ENCODE measurements around the gene HLA-DMA. TPM values are rescaled to one million over a fixed set of nuclear protein-coding genes. Genes with fewer than 3 reads are reported as not detected.
"Not testable (repeated sequence)": the region's sequence is repeated elsewhere in the genome, so short reads cannot be mapped to it uniquely, and the experiment has no call there.

The HLA-DMA gene
- total RNA-seq, 2 donors from 2014 or later: 16.9 to 73.0 TPM

GRCh38 chr6:32954986-32955802 is 2.3 kb upstream of the HLA-DMA start:
- ATAC-seq: no peak
- Mint-ChIP-seq H3K36me3 (no peaks in the 10 kb centered on the region), H3K4me1 (ENCODE audit: low read depth in 2 of 2) (peaks cover 30 to 37% of the 10 kb centered on the region in 2 donors), H3K27me3 (no peaks in the 10 kb centered on the region), H3K27ac (no peak overlapping the region), H3K4me3 (peak overlapping the region; percentile 4), H3K9me3 (no peaks in the 10 kb centered on the region)
- no peak for DNase-seq (ENCODE audit: low spot score)

DNA sequence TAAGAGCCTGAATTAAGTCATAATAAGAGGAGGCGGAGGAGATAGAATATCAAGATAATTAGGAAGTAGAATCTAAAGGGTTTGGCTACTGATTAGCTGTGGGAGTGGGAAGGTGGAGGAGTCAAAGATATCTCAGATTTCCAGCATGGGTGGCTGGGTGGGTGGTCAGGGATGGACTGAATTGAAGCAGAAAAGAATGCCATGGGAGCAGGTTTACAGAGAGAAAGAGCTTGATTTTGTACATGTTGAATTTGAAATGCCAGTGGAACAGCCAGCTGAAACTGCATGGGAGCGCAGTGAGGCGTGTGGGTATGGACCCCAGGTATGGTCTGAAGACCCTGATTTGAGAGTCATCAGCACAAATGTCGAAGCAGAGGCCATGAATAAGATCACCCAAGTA is 1.4 kb upstream of the HLA-DMA start:
- no peaks in the 10 kb centered on the region for H3K36me3 Mint-ChIP-seq
- no peaks in the 10 kb centered on the region for H3K9me3 Mint-ChIP-seq
- H3K4me1 Mint-ChIP-seq (ENCODE audit: low read depth in 2 of 2): peaks cover 33 to 40% of the 10 kb centered on the region in 2 donors
- no peaks in the 10 kb centered on the region for H3K27me3 Mint-ChIP-seq
- ATAC-seq (no peak), DNase-seq (ENCODE audit: low spot score) (no peak)
- peak overlapping the region in 1 of 2 donors; percentile 87 for H3K27ac Mint-ChIP-seq
- no peak overlapping the region for H3K4me3 Mint-ChIP-seq

DNA sequence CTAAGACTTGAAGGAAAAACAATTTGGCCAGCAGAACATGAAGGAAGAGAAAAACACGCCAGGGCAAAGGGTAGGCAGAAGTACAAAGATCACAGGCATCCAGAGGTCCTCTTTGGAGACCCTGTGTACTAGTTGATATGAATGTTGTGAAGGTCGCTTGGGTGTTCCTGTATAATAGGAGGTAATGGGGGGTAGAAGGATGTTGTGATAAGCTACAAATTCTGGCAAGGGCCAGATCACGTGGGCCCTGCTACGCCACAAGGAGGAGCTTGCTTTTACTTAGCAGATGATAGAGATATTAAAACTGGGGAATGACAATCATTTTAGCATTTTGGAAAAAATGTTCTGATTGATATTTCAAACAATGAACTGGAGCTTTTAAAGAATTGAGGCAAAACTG is 878 bp upstream of the HLA-DMA start:
- Mint-ChIP-seq H3K9me3 (no peaks in the 10 kb centered on the region), H3K36me3 (no peaks in the 10 kb centered on the region), H3K27me3 (no peaks in the 10 kb centered on the region), H3K4me3 (no peak overlapping the region), H3K4me1 (ENCODE audit: low read depth in 2 of 2) (peaks cover 33 to 40% of the 10 kb centered on the region in 2 donors), H3K27ac (peak overlapping the region in 1 of 2 donors; percentile 87)
- no peak for DNase-seq (ENCODE audit: low spot score)
- no peak for ATAC-seq

- H3K36me3 Mint-ChIP-seq: no peaks in the 10 kb centered on the region
- no peak overlapping the region for H3K27ac Mint-ChIP-seq
- DNase-seq (ENCODE audit: low spot score) (no peak), ATAC-seq (no peak)
- peak overlapping the region; percentile 9 for H3K4me3 Mint-ChIP-seq
- no peaks in the 10 kb centered on the region for H3K27me3 Mint-ChIP-seq
- H3K9me3 Mint-ChIP-seq: no peaks in the 10 kb centered on the region
- H3K4me1 Mint-ChIP-seq (ENCODE audit: low read depth in 2 of 2): peaks cover 40 to 54% of the 10 kb centered on the region in 2 donors
Observed at GRCh38 chr6:32950449-32950848, 2.4 kb downstream of the HLA-DMA start.

DNA sequence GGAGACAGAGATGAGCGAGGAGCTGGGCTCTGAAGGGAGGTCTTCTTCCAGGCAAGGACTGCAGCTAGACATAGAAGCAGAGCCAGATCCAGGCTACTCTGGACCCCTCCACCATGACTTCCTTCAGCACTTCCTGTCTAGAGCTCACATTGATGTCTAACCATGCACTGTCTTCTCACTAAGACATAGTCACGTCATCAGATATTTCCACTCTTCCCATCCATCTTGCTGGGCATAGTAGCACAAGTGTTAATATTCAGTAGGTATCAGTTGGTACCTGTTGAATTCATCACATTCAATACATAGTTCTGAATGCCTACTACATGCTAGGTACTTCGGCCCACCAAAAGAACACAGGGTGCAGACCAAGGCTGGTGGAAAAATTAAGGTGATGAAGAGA is 2.9 kb downstream of the HLA-DMA start:
- peak overlapping the region; percentile 9 for H3K4me3 Mint-ChIP-seq
- no peak for ATAC-seq
- no peak for DNase-seq (ENCODE audit: low spot score)
- H3K27ac Mint-ChIP-seq: no peak overlapping the region
- H3K36me3 Mint-ChIP-seq: no peaks in the 10 kb centered on the region
- peaks cover 40 to 54% of the 10 kb centered on the region in 2 donors for H3K4me1 Mint-ChIP-seq (ENCODE audit: low read depth in 2 of 2)
- H3K9me3 Mint-ChIP-seq: no peaks in the 10 kb centered on the region
- H3K27me3 Mint-ChIP-seq: no peaks in the 10 kb centered on the region

- H3K4me1 Mint-ChIP-seq (ENCODE audit: low read depth in 2 of 2): peaks cover 44 to 55% of the 10 kb centered on the region in 2 donors
- H3K4me3 Mint-ChIP-seq: no peak overlapping the region
Observed at GRCh38 chr6:32949113-32949512, 3.8 kb downstream of the HLA-DMA start.

GRCh38 chr6:32947552-32948465 is 5.1 kb downstream of the HLA-DMA start:
- ATAC-seq (no peak), DNase-seq (ENCODE audit: low spot score) (no peak)
- Mint-ChIP-seq H3K27ac (no peak overlapping the region), H3K27me3 (no peaks in the 10 kb centered on the region), H3K4me3 (no peak overlapping the region), H3K36me3 (no peaks in the 10 kb centered on the region), H3K4me1 (ENCODE audit: low read depth in 2 of 2) (peaks cover 44 to 55% of the 10 kb centered on the region in 2 donors), H3K9me3 (no peaks in the 10 kb centered on the region)

More at GRCh38 chr6:32949113-32949512, 3.8 kb downstream of the HLA-DMA start:
- no peak overlapping the region for H3K27ac Mint-ChIP-seq
- no peaks in the 10 kb centered on the region for H3K27me3 Mint-ChIP-seq
- DNase-seq (ENCODE audit: low spot score) (no peak), ATAC-seq (no peak)
- H3K36me3 Mint-ChIP-seq: no peaks in the 10 kb centered on the region
- H3K9me3 Mint-ChIP-seq: no peaks in the 10 kb centered on the region

DNA sequence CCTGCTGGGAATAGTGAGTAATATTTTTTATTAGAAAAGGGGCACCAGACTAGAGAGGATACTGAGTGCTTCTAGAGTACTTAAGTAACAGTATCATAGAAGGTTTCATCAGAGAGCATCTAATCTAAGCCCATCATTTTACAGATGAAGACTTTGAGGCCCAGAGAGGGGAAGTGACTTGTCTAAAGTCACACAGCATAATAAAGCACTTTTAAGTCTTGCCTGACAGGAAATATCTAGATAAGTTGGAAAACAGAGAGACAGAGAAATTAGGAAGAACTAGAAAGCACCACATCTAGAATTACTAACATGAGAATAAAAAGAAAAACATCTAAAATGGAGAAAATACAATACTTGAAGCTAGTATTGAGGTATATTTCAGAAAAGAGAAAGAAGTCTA is 6.0 kb downstream of the HLA-DMA start:
- Mint-ChIP-seq H3K27ac (no peak overlapping the region), H3K36me3 (no peaks in the 10 kb centered on the region), H3K9me3 (no peaks in the 10 kb centered on the region), H3K4me3 (no peak overlapping the region), H3K27me3 (no peaks in the 10 kb centered on the region), H3K4me1 (ENCODE audit: low read depth in 2 of 2) (peaks cover 45 to 55% of the 10 kb centered on the region in 2 donors)
- ATAC-seq (no peak), DNase-seq (ENCODE audit: low spot score) (no peak)

- peak overlapping the region; percentile 85 for H3K4me3 Mint-ChIP-seq
Observed at GRCh38 chr6:32945953-32946352, 6.9 kb downstream of the HLA-DMA start.

DNA sequence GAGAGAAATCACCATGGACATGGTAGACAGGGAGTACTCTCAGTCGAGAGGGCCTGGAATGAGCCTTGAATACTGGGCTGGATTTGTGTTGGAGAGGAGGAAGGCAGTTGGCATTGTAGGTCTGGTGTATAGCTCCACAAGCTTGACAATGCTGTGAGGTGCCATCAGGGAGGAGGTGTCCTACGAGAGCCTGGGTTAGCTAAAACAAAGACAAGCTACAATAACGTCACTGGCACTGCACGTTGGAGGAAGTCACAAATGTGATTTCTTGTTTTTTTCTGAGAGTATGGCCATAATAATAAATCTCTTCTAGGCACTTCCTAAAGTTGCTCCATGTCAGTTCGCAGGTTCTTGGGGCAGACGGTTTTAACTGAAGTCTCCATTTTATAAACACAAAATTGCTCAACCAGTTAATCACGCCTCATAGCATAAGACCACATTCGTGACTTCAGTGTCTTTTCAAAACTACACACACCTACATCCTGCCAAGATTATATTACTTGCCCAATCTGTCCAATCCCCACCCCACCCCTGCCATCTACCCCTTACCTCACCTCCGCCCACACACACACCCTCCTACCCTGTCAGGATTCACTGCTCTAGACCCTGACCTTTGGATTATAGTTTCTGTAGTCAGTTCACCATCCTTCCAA is 7.7 kb downstream of the HLA-DMA start:
- ATAC-seq (peak; percentile 73 to 78), DNase-seq (ENCODE audit: low spot score) (no peak)
- H3K4me1 Mint-ChIP-seq (ENCODE audit: low read depth in 2 of 2): peaks cover 56 to 68% of the 10 kb centered on the region in 2 donors
- peak overlapping the region; percentile 92 to 96 for H3K27ac Mint-ChIP-seq
- H3K36me3 Mint-ChIP-seq: no peaks in the 10 kb centered on the region
- H3K4me3 Mint-ChIP-seq: peak overlapping the region; percentile 85
- no peaks in the 10 kb centered on the region for H3K27me3 Mint-ChIP-seq
- no peaks in the 10 kb centered on the region for H3K9me3 Mint-ChIP-seq

More at GRCh38 chr6:32945953-32946352, 6.9 kb downstream of the HLA-DMA start:
- Mint-ChIP-seq H3K36me3 (no peaks in the 10 kb centered on the region), H3K4me1 (ENCODE audit: low read depth in 2 of 2) (peaks cover 53 to 65% of the 10 kb centered on the region in 2 donors), H3K9me3 (no peaks in the 10 kb centered on the region), H3K27me3 (no peaks in the 10 kb centered on the region), H3K27ac (peak overlapping the region; percentile 92 to 96)
- no peak for ATAC-seq
- no peak for DNase-seq (ENCODE audit: low spot score)

DNA sequence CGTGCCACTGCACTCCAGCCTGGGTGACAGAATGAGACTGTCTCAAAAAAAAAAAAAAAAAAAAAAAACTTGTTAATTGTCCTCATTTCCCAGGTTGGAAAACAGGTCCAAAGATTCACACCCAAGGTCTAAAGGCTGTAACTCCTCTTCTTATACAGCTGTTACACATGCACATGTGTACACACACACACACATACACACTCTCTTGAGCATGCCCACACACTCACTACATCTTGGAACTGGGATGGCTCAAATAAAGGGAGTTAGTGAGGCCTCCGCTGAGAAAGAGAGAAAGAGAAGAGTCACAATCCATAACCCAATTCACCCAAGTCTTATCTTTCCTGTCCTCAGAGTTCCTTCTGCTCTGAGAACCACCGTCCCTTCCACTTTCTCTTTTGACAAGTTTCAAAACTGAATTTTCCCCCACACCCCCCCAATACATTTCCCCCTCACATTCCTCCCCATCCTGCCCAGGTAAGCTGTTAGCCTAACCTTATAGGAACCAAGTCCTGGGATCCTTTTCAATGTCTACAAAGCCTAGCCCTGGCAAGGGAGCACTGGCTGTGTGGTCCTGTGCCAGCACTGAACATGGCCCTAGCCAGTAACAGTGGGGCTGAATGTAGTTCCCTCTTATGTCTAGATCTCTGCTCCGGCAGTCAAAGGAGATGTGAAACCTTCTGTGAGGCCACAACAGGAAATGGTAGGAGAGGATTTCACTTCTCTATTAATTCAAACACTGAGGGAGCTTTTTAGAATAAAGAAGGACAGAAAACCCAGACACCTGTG is 8.8 kb downstream of the HLA-DMA start:
- Mint-ChIP-seq H3K36me3 (no peaks in the 10 kb centered on the region), H3K27ac (peak overlapping the region; percentile 92 to 96), H3K27me3 (no peaks in the 10 kb centered on the region), H3K9me3 (no peaks in the 10 kb centered on the region), H3K4me1 (ENCODE audit: low read depth in 2 of 2) (peaks cover 59 to 71% of the 10 kb centered on the region in 2 donors), H3K4me3 (peak overlapping the region; percentile 85)
- ATAC-seq (peak; percentile 59 to 66), DNase-seq (ENCODE audit: low spot score) (no peak)

GRCh38 chr6:32942555-32943123 is 10.3 kb downstream of the HLA-DMA start:
- H3K36me3 Mint-ChIP-seq; ATAC-seq; H3K9me3 Mint-ChIP-seq; DNase-seq (ENCODE audit: low spot score); H3K27me3 Mint-ChIP-seq: not testable (repeated sequence)
- H3K4me3 Mint-ChIP-seq: peak overlapping the region; percentile 89
- H3K27ac Mint-ChIP-seq: peak overlapping the region; percentile 26 to 96
- H3K4me1 Mint-ChIP-seq (ENCODE audit: low read depth in 2 of 2): peaks cover 59 to 71% of the 10 kb centered on the region in 2 donors

All from natural killer cell treated with Interleukin-12 subunit alpha and Interleukin-12 subunit beta and Interleukin-15 and Interleukin-18, amount 100 ng/mL, for 72 hours (primary cell).